Heart left ventricle (tissue), 16 donors: ENCODE data around the gene CALB2. TPM values are rescaled to one million over a fixed set of nuclear protein-coding genes. Genes with fewer than 3 reads are reported as not detected.

Experiments
- ATAC-seq, 4 donors: fragments of 200-7000 bp; cut with Tn5 transposase; one replicate each; pipeline ENCODE4 v1.9.1; 2020 to 2022; ENCODE audit warnings: moderate library complexity in 4 of 4, mild to moderate bottlenecking in 3 of 4, moderate number of reproducible peaks in 1 of 4
- DNase-seq, 5 donors: peaks; one replicate each; pipeline ENCODE4 v3.0.0-alpha.2; 2020
- H3K27ac ChIP-seq, 12 donors: fragments of 200-600 bp; sonication (generic) in 4 of 12; one replicate each; pipeline versions ENCODE4 v1.5.0 to v1.8.0; 2016 to 2022; ENCODE audit warnings: mild to moderate bottlenecking in 2 of 12
- H3K27me3 ChIP-seq, 9 donors: fragments of 200-600 bp; sonication (generic) in 2 of 9; one replicate each; pipeline versions ENCODE4 v1.5.1 to v1.8.0; 2016 to 2022; ENCODE audit warnings: mild to moderate bottlenecking in 3 of 9
- H3K36me3 ChIP-seq, 9 donors: fragments of 200-600 bp; sonication (generic) in 2 of 9; one replicate each; pipeline versions ENCODE4 v1.5.0 to v1.8.0; 2018 to 2022; ENCODE audit warnings: mild to moderate bottlenecking in 2 of 9
- H3K4me1 ChIP-seq, 12 donors: fragments of 200-600 bp; sonication (generic) in 4 of 12; one replicate each; pipeline versions ENCODE4 v1.5.0 to v1.8.0; 2016 to 2022; ENCODE audit warnings: mild to moderate bottlenecking in 3 of 12
- H3K4me3 ChIP-seq, 12 donors: fragments of 200-600 bp; sonication (generic) in 4 of 12; one replicate each; pipeline versions ENCODE4 v1.5.0 to v1.8.0; 2017 to 2022; ENCODE audit warnings: mild to moderate bottlenecking in 9 of 12, moderate library complexity in 4 of 12
- H3K9me3 ChIP-seq, 12 donors: fragments of 200-600 bp; sonication (generic) in 4 of 12; one replicate each; pipeline versions ENCODE4 v1.5.0 to v1.8.0; 2016 to 2022; ENCODE audit warnings: mild to moderate bottlenecking in 1 of 12
- POLR2A ChIP-seq, 2 donors: fragments of 450-650 bp; IDR thresholded peaks; one replicate each; pipeline ENCODE4 v1.6.1; 2017; ENCODE audit warnings: antibody characterized with exemption in 2 of 2, mild to moderate bottlenecking in 2 of 2, moderate library complexity in 2 of 2
- WGBS, 4 donors: extraction: QIAGEN DNeasy Blood & Tissue Kit in 2 of 4; methylation state at CpG; one replicate each; pipeline versions ENCODE4 v1.1.5 to v1.1.7; 2013 to 2018; 5-methylcytosine and 5-hydroxymethylcytosine counted together
- intact Hi-C, 10 donors: fragments of 100-400 bp; cut with DNase I; formaldehyde crosslinking; loops; one replicate each; pipeline versions ENCODE4 v1.11.1 to v1.14.2; 2022
- polyA plus RNA-seq, 2 donors: library from polyadenylated mRNA; stranded (reverse); fragments of 200-250 nt; gene quantifications; one replicate each; pipeline ENCODE4 v1.2.3, GENCODE V29; 2013
- total RNA-seq, 9 donors: library from RNA; depleted of rRNA in 2 of 9; stranded (reverse); fragments of >200 nt in 2 of 9; fragmentation: NEBNext Ultra II Directional in 3 of 9; extraction: Animal tissue kit (Norgen Biotek cat#: 25700) in 3 of 9; gene quantifications; one replicate each; pipeline versions ENCODE4 v1.1.0 to v1.2.4, GENCODE V29; 2016 to 2023
- TF ChIP-seq, protein P1 (sequence below), 12 donors: fragments of 200-600 bp; sonication (generic) in 4 of 12; IDR thresholded peaks; one replicate each; pipeline versions ENCODE4 v1.5.0 to v1.8.0; 2018 to 2022; ENCODE audit warnings: antibody characterized with exemption in 12 of 12, mild to moderate bottlenecking in 5 of 12
- donor health status: ischemic (EF 13 %, LVEDD 7.1; RV severe dilation, severe dysfunction).
- donor health status: healthy with polysubstance abuse.
- donor health status: DM: no; HTN: yes; CAD: no.
- donor health status: DM: no; HTN: no; CAD: no.
- donor health status: ischemic (EF 25% LVEDD 6.9; RV normal size, moderate dysfunction).
- donor health status: ischemic (EF 25% LVEDD 5.7; RV mildly dilated, moderate dysfunction).
- donor health status: healthy.
- donor health status: DM: yes; HTN: yes; CAD: no.
- donor health status: ischemic (EF 35%, LVEDD 5.7; RV mildly dilated, moderate dysfunction).
- donor health status: nonischemic (EF 11% LVEDD 7.7; RV severe dilation, severe dysfunction).
- donor health status: DM: yes; HTN: yes; CAD: no.
- donor health status: PGD.
- donor health status: ischemic (EF 29% LVEDD 5.4; RV normal size, mild dysfunction).
- donor health status: nonischemic (EF 23%, LVEDD 6.1; RV moderate dilation, normal function).

Gene CALB2
- total and polyA plus RNA-seq, 11 donors, result 0.35 to 76.2 (median 0.86) TPM; not detected in 2

DNA sequence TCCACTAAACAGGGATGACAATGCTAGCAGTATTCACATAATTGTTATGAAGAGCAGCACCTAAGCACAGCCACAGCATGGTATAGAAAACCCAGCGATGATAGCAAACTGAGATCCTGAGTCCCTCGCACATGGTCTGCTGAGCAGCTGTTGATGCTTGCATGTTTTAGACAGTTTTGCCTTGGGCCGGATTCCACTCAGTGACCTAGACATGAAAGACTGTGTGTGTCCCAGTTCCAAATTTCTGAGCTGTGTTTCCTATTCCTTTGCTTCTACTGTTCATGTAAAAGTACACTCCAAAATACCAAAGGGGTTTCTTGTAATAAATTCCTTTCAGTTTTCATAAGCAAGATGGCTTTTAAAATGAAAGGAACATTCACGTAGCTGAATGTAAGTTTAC lies 38.5 kb upstream of the CALB2 start:
- TF ChIP-seq, protein P1, sequence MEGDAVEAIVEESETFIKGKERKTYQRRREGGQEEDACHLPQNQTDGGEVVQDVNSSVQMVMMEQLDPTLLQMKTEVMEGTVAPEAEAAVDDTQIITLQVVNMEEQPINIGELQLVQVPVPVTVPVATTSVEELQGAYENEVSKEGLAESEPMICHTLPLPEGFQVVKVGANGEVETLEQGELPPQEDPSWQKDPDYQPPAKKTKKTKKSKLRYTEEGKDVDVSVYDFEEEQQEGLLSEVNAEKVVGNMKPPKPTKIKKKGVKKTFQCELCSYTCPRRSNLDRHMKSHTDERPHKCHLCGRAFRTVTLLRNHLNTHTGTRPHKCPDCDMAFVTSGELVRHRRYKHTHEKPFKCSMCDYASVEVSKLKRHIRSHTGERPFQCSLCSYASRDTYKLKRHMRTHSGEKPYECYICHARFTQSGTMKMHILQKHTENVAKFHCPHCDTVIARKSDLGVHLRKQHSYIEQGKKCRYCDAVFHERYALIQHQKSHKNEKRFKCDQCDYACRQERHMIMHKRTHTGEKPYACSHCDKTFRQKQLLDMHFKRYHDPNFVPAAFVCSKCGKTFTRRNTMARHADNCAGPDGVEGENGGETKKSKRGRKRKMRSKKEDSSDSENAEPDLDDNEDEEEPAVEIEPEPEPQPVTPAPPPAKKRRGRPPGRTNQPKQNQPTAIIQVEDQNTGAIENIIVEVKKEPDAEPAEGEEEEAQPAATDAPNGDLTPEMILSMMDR (IDR thresholded peaks at IDR 0.05), result no peak
- no peak for TF ChIP-seq POLR2A (IDR thresholded peaks at IDR 0.05)
- H3K27me3 ChIP-seq, result peaks cover 0 to 9% (median 0%) of the 10 kb centered on the region in 9 donors
- 80 to 89% (median 85%) methylated on average over 4 of the region's 4 CpGs for WGBS, 4 donors
- ATAC-seq (no peak), DNase-seq (no peak)
- no peaks in the 10 kb centered on the region for H3K36me3 ChIP-seq
- intact Hi-C loops, result loop anchor here in 1 of 10 donors (10.0 kb wide), 1 partner anchor 105 kb away; no protein-coding TSS in a partner anchor
- no peaks in the 10 kb centered on the region for H3K9me3 ChIP-seq
- no peak overlapping the region for H3K27ac ChIP-seq
- H3K4me1 ChIP-seq, result no peaks in the 10 kb centered on the region
- H3K4me3 ChIP-seq, result no peak overlapping the region

DNA sequence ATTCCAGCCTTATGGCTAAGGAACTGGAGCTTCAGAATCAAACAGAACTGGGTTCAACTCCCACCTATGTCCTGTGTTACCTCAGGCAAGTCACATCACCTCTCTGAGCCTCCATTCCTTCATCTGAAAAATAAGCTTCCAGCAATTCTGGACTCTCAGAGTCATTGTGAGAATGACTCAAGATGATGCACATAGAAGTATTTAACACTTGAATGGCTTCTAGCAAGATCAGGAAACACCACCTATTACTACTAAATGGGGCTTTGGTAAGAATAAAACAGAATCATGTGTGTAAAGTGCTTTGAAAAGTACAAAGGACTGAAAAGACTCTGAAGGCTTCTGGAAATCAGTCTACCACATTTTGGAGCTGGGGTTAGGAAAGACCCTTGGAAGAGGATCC lies 30.8 kb upstream of the CALB2 start:
- H3K27me3 ChIP-seq, result peaks cover 0 to 8% (median 0%) of the 10 kb centered on the region in 9 donors
- TF ChIP-seq, protein P1 (IDR thresholded peaks at IDR 0.05), result no peak
- TF ChIP-seq POLR2A (IDR thresholded peaks at IDR 0.05), result no peak
- no peaks in the 10 kb centered on the region for H3K4me1 ChIP-seq
- H3K4me3 ChIP-seq, result no peak overlapping the region
- no peak for DNase-seq
- peaks cover 0 to 18% (median 4%) of the 10 kb centered on the region in 12 donors for H3K9me3 ChIP-seq
- no peaks in the 10 kb centered on the region for H3K36me3 ChIP-seq
- no peak for ATAC-seq
- H3K27ac ChIP-seq, result no peak overlapping the region
- intact Hi-C loops, result no loop called here

DNA sequence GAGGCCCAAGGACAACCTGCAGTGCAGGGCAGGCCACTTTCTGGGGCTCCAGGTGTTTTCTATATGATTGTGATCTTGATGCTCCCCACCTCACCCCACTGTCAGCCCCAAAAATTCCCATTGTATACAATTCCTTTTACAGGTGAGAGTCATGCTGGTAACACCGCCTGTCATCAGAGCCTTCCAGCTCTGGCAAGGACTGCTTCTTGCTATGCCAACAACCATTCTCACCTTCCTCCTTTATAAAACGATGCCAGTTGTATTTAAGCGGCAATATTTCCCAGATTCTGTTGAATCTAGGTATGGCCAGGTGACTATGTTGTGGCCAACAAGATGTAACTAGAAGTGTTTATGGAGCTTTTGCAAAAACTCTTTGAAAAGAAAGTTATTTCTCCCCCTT lies 30.4 kb upstream of the CALB2 start:
- TF ChIP-seq, protein P1 (IDR thresholded peaks at IDR 0.05), result no peak
- no peak for TF ChIP-seq POLR2A (IDR thresholded peaks at IDR 0.05)
- ATAC-seq (no peak), DNase-seq (no peak)
- no peaks in the 10 kb centered on the region for H3K36me3 ChIP-seq
- no peak overlapping the region for H3K4me3 ChIP-seq
- no peaks in the 10 kb centered on the region for H3K4me1 ChIP-seq
- WGBS, 4 donors, result 72 to 87% (median 79%) methylated on average over 3 of the region's 3 CpGs
- H3K9me3 ChIP-seq, result peaks cover 0 to 18% (median 4%) of the 10 kb centered on the region in 12 donors
- no peak overlapping the region for H3K27ac ChIP-seq
- intact Hi-C loops, result no loop called here
- peaks cover 0 to 8% (median 0%) of the 10 kb centered on the region in 9 donors for H3K27me3 ChIP-seq

DNA sequence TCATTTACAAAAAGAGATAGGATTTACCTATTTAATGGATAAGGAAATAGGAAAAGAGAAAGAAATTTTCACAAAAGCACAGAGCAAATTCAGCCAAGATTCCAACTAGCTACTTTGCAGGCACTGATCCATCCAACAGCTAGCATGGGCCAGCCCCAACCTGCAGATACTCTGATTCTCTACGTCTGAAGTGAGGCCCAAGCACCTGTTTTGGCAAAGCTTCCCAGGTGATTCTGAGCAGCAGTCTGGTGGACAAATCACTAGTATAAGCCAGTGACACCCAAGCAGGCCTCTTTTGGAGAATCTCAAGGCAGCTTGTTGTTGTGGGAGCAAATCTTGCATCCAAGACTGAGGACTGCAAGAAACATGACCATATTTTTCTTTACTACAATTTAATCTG lies 20.9 kb upstream of the CALB2 start:
- Histone ChIP-seq H3K9me3 (peaks cover 0 to 11% (median 0%) of the 10 kb centered on the region in 12 donors), H3K4me1 (no peaks in the 10 kb centered on the region), H3K36me3 (no peaks in the 10 kb centered on the region), H3K27me3 (peaks cover 0 to 26% (median 0%) of the 10 kb centered on the region in 9 donors), H3K27ac (no peak overlapping the region), H3K4me3 (no peak overlapping the region)
- intact Hi-C loops, result no loop called here
- no peak for TF ChIP-seq POLR2A (IDR thresholded peaks at IDR 0.05)
- TF ChIP-seq, protein P1 (IDR thresholded peaks at IDR 0.05), result no peak
- 44 to 69% (median 67%) methylated on average over 1 of the region's 1 CpG for WGBS, 4 donors
- ATAC-seq, result no peak
- no peak for DNase-seq
